HL-60/S4 treated with phorbol 12-myristate 13-acetate at 8.2 ng/mL for 4 days and 3 days (cell line): ENCODE results near the gene PBX4.

Source experiments
- in situ Hi-C: fragments of 300-500 bp; cut with MboI; formaldehyde crosslinking; loops from 2 replicates; pipeline ENCODE4 v1.15.0; 2022; ENCODE audit warnings: low sequenced_read_pairs

The PBX4 gene

GRCh38 chr19:19543640-19544039 lies 74.8 kb downstream of the PBX4 start:
- in situ Hi-C loops = no loop called here

GRCh38 chr19:19543101-19543500 lies 75.4 kb downstream of the PBX4 start:
- in situ Hi-C loops = no loop called here

GRCh38 chr19:19542507-19542906 lies 76.0 kb downstream of the PBX4 start:
- in situ Hi-C loops = no loop called here

GRCh38 chr19:19541616-19542015 lies 76.9 kb downstream of the PBX4 start:
- in situ Hi-C loops = no loop called here

GRCh38 chr19:19540715-19541515 lies 77.6 kb downstream of the PBX4 start:
- in situ Hi-C loops = no loop called here

- in situ Hi-C loops = no loop called here
These were observed 78.3 kb downstream of the PBX4 start for GRCh38 chr19:19540064-19540714.

GRCh38 chr19:19539698-19540063 lies 78.8 kb downstream of the PBX4 start:
- in situ Hi-C loops = loop anchor here (10.0 kb wide), 1 partner anchor 105 kb away; the partner anchor contains the start of gene GMIP

GRCh38 chr19:19538785-19539166 lies 79.7 kb downstream of the PBX4 start:
- in situ Hi-C loops = loop anchor here (10.0 kb wide), 1 partner anchor 106 kb away; the partner anchor contains the start of gene GMIP

GRCh38 chr19:19538061-19538784 lies 80.3 kb downstream of the PBX4 start, which contains the start of gene CILP2:
Gene CILP2 (plus strand): TSS chr19:19538265. CDS start chr19:19538350, 85 bp downstream.
- in situ Hi-C loops = loop anchor here (10.0 kb wide), 1 partner anchor 107 kb away; the partner anchor contains the start of gene GMIP

GRCh38 chr19:19537075-19538048 lies 81.1 kb downstream of the PBX4 start:
- in situ Hi-C loops = loop anchor here (10.0 kb wide), 1 partner anchor 107 kb away; the partner anchor contains the start of gene GMIP

GRCh38 chr19:19535311-19536191 lies 82.9 kb downstream of the PBX4 start:
- in situ Hi-C loops = loop anchor here (10.0 kb wide), 1 partner anchor 109 kb away; the partner anchor contains the start of gene GMIP

GRCh38 chr19:19534556-19535265 lies 83.8 kb downstream of the PBX4 start:
- in situ Hi-C loops = loop anchor here (10.0 kb wide), 1 partner anchor 110 kb away; the partner anchor contains the start of gene GMIP

- in situ Hi-C loops = loop anchor here (10.0 kb wide), 1 partner anchor 111 kb away; the partner anchor contains the start of gene GMIP
These were observed 84.6 kb downstream of the PBX4 start for GRCh38 chr19:19533841-19534240.

- in situ Hi-C loops = loop anchor here (10.0 kb wide), 1 partner anchor 112 kb away; the partner anchor contains the start of gene GMIP
These were observed 85.4 kb downstream of the PBX4 start for GRCh38 chr19:19532806-19533701.

GRCh38 chr19:19531951-19532805 lies 86.3 kb downstream of the PBX4 start:
- in situ Hi-C loops = loop anchor here (10.0 kb wide), 1 partner anchor 113 kb away; the partner anchor contains the start of gene GMIP

GRCh38 chr19:19530889-19531288 lies 87.6 kb downstream of the PBX4 start:
- in situ Hi-C loops = loop anchor here (10.0 kb wide), 1 partner anchor 114 kb away; the partner anchor contains the start of gene GMIP
